CD4-positive, alpha-beta T cell treated with Interleukin-6 at 100 ng/mL for 8 hours (primary cell): ENCODE measurements around the gene TRPM2.

Source experiments
- DNase-seq: peaks from one replicate; pipeline ENCODE4 v3.0.0-alpha.2; 2020; ENCODE audit warnings: mixed read lengths, low spot score

The TRPM2 gene

DNA sequence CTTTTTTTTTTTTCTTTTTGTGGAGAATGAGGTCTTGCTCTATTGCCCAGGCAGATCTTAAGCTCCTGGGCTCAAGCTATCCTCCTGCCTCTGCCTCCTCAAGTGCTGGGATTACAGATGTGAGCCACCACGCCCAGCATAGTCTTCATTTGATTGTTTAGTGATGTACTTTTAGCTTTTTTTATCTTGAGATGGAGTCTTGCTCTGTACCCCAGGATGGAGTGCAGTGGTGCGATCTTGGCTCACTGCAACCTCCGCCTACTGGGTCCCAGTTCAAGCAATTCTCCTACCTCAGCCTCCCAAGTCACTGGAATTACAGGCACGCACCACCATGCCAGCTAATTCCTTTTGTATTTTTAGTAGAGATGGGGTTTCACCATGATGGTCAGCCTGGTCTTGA, 77.9 kb downstream of the TRPM2 start:
- DNase-seq = no peak

DNA sequence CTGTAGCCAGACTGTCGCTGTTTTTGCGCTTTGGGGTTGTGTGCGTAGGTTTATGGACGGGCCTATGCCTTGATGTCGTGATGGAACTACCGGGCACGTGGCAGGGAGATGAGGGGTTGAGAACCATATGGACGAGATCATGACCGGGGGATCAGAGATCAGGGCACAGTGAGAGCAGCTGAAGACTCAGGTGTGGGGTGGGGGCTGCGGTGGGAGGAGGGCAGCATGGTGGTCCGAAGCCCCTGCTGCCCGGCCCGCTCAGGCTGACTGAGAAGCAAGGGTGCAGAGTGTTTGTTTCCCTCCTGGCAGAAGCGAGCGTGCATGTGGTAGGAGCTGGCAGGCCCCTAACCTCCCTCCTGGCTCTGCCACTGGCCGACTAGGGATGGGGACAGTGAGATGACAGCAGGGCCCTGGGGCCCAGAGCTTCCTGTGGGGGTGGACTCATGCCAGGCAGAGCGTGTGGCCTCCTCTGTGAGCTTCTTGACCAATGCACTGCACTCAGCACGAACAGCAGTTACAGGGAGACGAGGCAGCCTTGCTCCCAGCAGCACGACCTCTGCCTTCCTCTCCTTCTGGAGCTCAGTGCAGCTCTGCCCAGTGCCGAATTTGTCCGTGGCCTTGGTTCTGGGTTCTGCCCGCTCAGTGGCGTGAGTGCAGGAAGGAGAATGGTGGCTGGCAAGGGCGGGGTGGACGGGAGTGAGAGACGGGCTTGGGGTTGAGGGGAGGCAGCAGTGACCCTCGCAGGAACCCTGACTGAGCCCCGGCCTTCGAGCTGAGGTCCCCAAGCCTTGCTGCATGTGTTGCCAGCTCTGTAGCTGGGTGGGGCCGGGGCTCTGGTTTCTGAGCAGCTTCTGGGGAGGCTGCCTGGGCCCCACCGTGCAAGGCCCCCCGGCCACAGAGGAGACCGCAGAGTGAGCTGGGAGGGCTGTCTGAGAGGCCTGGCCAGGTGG, 79.7 kb downstream of the TRPM2 start:
- DNase-seq = no peak

- no peak for DNase-seq
Observed at GRCh38 chr21:44433791-44434567, 80.6 kb downstream of the TRPM2 start.

- DNase-seq = no peak
Observed at GRCh38 chr21:44434568-44434925, 81.1 kb downstream of the TRPM2 start.

- DNase-seq = no peak
Observed at GRCh38 chr21:44434936-44435635, 81.7 kb downstream of the TRPM2 start.

GRCh38 chr21:44436111-44436611, 82.7 kb downstream of the TRPM2 start:
- DNase-seq = no peak

- DNase-seq = no peak
Observed at GRCh38 chr21:44436958-44437357, 83.5 kb downstream of the TRPM2 start.

DNA sequence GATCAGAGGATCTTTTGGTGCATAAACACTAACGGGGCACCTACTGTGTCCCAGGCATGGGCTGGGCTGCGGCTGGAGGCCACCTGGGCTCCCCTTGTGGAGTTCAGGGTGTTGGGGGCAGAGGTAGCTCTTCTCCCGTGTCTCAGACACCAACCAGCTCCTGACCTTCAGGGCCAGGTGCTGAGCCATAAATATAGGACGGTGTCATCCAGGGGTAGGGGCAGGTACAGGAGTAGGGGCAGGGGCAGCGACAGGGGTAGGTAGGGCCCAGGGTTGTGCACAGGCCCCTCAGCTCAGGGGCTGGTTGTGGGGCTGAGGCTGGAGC, 83.9 kb downstream of the TRPM2 start:
- no peak for DNase-seq

DNA sequence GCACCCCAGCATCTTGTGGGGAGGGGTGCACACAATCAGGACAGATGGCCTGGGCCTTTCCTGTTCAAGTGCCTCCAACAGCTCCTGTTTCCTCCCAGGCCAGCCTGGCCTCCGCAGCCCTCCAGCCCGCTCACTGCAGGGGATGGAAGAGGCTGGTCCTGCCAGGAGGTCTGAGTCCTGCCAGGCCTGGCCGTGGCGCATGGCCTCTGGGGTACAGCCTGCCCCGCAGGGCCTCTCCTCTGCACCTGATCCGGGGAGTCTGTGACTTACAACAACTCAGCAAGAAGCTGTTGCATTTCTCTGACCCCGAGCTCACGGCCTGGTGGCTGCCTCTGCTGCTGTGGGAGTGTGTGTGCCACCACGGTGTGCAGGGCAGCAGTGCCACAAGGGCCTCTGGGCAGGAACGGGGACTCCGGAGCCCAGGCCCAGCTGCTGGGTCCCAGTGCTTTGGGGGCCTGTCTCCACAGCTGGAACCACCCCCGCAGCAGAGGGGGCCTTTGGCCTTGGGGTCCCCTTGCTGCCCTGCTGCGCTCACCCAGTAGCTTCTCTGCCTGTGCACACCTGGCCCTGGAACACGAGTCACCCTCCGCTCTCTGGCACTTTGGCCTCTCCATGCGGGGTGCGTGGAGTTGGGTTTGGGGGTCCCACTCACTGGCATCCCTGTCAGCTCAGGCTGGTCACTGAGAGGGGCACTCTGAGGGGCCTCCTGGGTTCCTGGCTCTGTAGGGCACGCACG, 84.4 kb downstream of the TRPM2 start:
- DNase-seq = no peak

DNA sequence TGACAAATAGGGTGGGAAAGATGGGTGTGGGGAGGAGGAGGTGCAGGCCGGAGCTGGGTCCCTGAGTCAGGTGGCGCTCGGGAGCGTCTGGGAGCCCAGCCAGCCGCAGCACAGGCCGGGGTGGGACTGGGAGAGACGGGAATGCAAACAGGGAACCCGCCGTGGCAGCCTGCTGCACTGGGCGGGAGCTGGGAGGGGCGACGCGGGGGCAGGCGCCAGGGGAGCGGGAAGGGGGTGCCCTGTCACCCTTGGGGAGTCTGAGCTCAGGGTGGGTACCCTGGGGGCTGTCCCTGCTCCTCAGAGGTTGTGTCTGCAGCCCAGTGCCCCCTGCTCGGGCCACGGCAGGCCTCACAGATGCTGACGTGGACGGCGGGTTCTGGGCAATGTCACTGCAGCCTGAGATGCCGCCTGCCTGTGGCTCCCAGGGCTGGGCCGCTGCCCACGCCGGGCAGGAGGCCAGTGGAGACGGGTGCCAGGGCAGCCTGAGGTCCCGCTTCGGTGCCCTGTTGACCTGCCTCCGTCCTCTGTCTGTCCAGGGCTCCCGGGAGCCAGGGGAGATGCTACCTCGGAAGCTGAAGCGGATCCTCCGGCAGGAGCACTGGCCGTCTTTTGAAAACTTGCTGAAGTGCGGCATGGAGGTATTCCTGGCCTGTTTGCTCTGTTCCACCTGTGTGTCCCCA, 85.2 kb downstream of the TRPM2 start:
- no peak for DNase-seq

GRCh38 chr21:44439211-44439600, 85.8 kb downstream of the TRPM2 start:
- DNase-seq = no peak

- no peak for DNase-seq
Observed at GRCh38 chr21:44440241-44441040, 87.0 kb downstream of the TRPM2 start.

- no peak for DNase-seq
Observed at GRCh38 chr21:44441041-44441400, 87.6 kb downstream of the TRPM2 start.

GRCh38 chr21:44441581-44442265, 88.3 kb downstream of the TRPM2 start:
- DNase-seq = no peak

DNA sequence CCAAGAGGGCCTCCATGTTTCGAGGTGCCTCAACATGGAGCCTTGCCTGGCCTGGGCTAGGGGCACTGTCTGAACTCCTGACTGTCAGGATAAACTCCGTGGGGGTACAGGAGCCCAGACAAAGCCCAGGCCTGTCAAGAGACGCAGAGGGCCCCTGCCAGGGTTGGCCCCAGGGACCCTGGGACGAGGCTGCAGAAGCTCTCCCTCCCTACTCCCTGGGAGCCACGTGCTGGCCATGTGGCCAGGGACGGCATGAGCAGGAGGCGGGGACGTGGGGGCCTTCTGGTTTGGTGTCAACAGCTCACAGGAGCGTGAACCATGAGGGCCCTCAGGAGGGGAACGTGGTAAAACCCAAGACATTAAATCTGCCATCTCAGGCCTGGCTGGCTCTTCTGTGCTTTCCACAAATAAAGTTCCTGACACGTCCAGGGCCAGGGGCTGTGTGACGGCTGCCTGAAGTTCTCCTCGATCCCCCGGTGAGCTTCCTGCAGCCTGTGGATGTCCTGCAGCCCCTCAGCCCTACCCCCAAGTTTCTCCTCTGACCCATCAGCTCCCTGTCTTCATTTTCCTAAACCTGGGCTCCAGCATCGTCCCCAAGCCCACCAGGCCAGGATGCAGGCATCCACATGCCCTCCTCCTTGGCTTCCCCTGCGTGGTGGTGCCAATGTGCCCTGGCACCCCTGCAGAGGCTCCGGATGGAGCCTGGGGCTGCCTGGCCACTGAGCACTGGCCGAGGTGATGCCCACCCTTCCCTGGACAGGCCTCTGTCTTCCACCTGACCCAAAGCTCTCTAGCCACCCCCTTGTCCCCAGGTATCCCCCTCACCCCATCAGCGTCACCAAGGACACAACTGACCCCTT, 89.1 kb downstream of the TRPM2 start:
- no peak for DNase-seq

DNA sequence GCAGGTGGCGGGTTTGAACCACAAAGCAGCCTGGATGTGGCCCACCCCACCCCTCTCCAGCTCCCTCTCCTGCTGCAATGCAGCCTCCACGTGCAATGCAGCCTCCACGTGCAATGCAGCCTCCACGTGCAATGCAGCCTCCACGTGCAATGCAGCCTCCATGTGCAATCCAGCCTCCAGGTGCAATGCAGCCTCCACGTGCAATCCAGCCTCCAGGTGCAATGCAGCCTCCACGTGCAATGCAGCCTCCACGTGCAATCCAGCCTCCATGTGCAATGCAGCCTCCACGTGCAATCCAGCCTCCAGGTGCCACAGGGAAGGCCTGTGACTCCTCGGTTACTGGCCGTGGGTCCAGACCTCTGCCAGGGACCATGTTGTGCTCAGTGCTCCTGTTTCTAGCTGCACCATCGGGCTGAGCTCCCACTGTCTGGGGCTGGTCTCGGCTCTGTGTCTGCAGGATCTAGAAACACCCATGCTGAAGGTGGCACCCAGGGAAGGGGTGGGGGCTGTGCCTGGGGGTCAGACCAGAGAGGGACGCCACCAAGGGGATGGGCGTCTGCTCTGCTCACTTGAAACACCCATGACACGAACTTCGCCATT, 90.0 kb downstream of the TRPM2 start:
- no peak for DNase-seq

- no peak for DNase-seq
Observed at GRCh38 chr21:44443891-44444285, 90.5 kb downstream of the TRPM2 start.

DNA sequence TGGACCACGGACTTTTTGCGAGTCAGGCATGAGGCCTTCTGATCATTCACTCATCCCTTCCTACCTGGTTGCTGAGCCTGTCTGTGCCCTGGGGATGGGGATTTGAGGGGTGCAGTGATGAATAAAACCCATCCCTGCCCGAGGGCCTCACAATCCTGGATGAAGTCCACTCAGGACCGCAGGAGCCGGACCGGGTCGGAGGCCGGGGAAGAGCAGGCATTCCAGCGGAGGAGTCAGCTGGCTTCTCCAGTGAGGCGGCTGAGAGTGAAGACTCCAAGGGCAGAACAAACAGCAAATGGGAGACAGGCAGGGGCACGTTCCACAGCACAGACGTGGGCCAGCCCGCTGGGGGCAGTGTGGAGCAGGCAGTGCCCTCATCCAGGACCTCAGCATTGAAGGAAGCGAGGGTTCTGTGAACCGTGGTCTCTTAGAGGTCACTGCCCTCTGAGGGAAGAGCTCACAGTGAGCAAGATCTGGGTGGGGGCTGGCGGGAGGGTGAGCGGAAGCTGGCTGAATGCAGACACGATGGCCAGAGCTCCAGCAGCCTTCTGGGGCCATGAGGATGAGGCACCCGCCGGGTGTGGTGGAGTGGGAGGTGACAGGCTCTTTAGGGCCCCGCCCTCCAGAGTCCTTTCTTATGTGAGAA, 91.0 kb downstream of the TRPM2 start:
- no peak for DNase-seq
